HCT116 (cell line): ENCODE data around the gene SULT1B1. TPM values are rescaled to one million over a fixed set of nuclear protein-coding genes. Genes with fewer than 3 reads are reported as not detected.

Experiments used
- ATAC-seq: fragments of 200-7000 bp; cut with Tn5 transposase; 2 replicates; pipeline ENCODE4 v1.9.1; 2020; ENCODE audit warnings: mild to moderate bottlenecking, moderate library complexity
- BruUV-seq: library from RNA; stranded (reverse); fragments of 400-500 nt; replicated peaks from 2 replicates; lab custom pipeline; 2021; lab: Mats Ljungman, UMichigan
- CTCF ChIA-PET: fragments of 300-600 bp; sonication (Branson Sonifier 250); formaldehyde crosslinking; loops from one replicate; lab custom pipeline; 2021; ENCODE audit warnings: antibody characterized with exemption; lab: Charles Lee
- POLR2A ChIA-PET: fragments of 300-600, 350-600 bp; sonication (Branson Sonifier 250); formaldehyde crosslinking; loops from one replicate; lab custom pipeline; 2021; ENCODE audit warnings: antibody characterized with exemption; lab: Charles Lee
- RAD21 ChIA-PET, 2 experiments: fragments of 300-600 bp; sonication (Branson Sonifier 250); formaldehyde crosslinking; loops; one replicate each; lab custom pipeline; 2023; ENCODE audit warnings: low total read pairs in 2 of 2; ENCODE audit not compliant: uncharacterized antibody in 2 of 2, unreplicated experiment in 2 of 2, low non-redundant PET in 1 of 2; lab: Charles Lee
- DNase-seq: peaks from one replicate; pipeline ENCODE4 v3.0.0-alpha.2; 2010; ENCODE audit warnings: low read depth, low spot score
- H2AFZ ChIP-seq: fragments of 200-600 bp; shearing (Covaris generic), sonication (generic); 2 replicates; pipeline ENCODE4 v1.6.1; 2017; ENCODE audit warnings: low read depth, mixed run types, mixed read lengths, antibody characterized with exemption, low read length; ENCODE audit not compliant: poor library complexity, severe bottlenecking
- H3K27ac ChIP-seq: 2 replicates; pipeline ENCODE4 v1.5.1; 2012; ENCODE audit warnings: low read depth, low read length
- H3K27me3 ChIP-seq: fragments of 200-600 bp; sonication (generic); 2 replicates; pipeline ENCODE4 v1.6.1; 2016; ENCODE audit warnings: mixed run types, low read length, mixed read lengths; ENCODE audit not compliant: insufficient read depth
- H3K36me3 ChIP-seq, 2 experiments: fragments of 200-500 bp in 1 of 2; fragments of 200-600 bp in 1 of 2; sonication (Bioruptor generic) in 1 of 2; sonication (generic) in 1 of 2; 2 replicates each; pipeline versions ENCODE4 v1.5.1 to v1.6.1; 2014 to 2016; ENCODE audit warnings: low read length in 2 of 2, inconsistent platforms in 1 of 2, mixed read lengths in 1 of 2, mixed run types in 1 of 2; ENCODE audit not compliant: insufficient read depth in 2 of 2, control insufficient read depth in 1 of 2
- H3K4me1 ChIP-seq, 2 experiments: fragments of 200-600 bp in 1 of 2; sonication (generic) in 1 of 2; 2 replicates each; pipeline versions ENCODE4 v1.5.1 to v1.6.1; 2012 to 2017; ENCODE audit warnings: low read length in 2 of 2, inconsistent platforms in 1 of 2, mild to moderate bottlenecking in 1 of 2, mixed read lengths in 1 of 2, mixed run types in 1 of 2, moderate library complexity in 1 of 2; ENCODE audit not compliant: insufficient read depth in 2 of 2, control insufficient read depth in 1 of 2
- H3K4me2 ChIP-seq: fragments of 200-600 bp; sonication (generic); 2 replicates; pipeline ENCODE4 v1.6.1; 2017; ENCODE audit warnings: mixed run types, low read length, mixed read lengths
- H3K4me3 ChIP-seq, 2 experiments: fragments of 200-600 bp in 1 of 2; sonication (generic) in 1 of 2; replicated peaks in 1 of 2; 2 replicates each; pipeline ENCODE4 v1.5.1; 2011 to 2016; ENCODE audit warnings: low read length in 2 of 2, control low read depth in 1 of 2, low read depth in 1 of 2, mild to moderate bottlenecking in 1 of 2, mixed read lengths in 1 of 2, mixed run types in 1 of 2
- H3K79me2 ChIP-seq: fragments of 200-600 bp; sonication (generic); 2 replicates; pipeline ENCODE4 v1.6.1; 2017; ENCODE audit warnings: mild to moderate bottlenecking, mixed run types, low read length, moderate library complexity, mixed read lengths; ENCODE audit not compliant: insufficient read depth
- H3K9ac ChIP-seq: fragments of 200-600 bp; sonication (generic); 2 replicates; pipeline ENCODE4 v1.6.1; 2016; ENCODE audit warnings: low read length, mixed read lengths
- H3K9me2 ChIP-seq: fragments of 200-600 bp; sonication (generic), shearing (Covaris generic); 2 replicates; pipeline ENCODE4 v1.6.1; 2017; ENCODE audit warnings: mixed run types, mild to moderate bottlenecking, moderate library complexity; ENCODE audit not compliant: insufficient read depth
- H3K9me3 ChIP-seq, 2 experiments: fragments of 200-500 bp in 1 of 2; fragments of 200-600 bp in 1 of 2; sonication (Bioruptor generic) in 1 of 2; sonication (generic) in 1 of 2; 2 replicates each; pipeline ENCODE4 v1.6.1; 2014 to 2017; ENCODE audit warnings: low read length in 2 of 2, mixed read lengths in 2 of 2, inconsistent platforms in 1 of 2, low read depth in 1 of 2, mild to moderate bottlenecking in 1 of 2, mixed run types in 1 of 2, moderate library complexity in 1 of 2; ENCODE audit not compliant: control insufficient read depth in 1 of 2, insufficient read depth in 1 of 2
- H4K20me1 ChIP-seq: fragments of 200-600 bp; sonication (generic), shearing (Covaris generic); 2 replicates; pipeline ENCODE4 v1.6.1; 2017; ENCODE audit warnings: mixed run types, mild to moderate bottlenecking, moderate library complexity; ENCODE audit not compliant: insufficient read depth
- CEBPB ChIP-seq: IDR thresholded peaks from 2 replicates; pipeline ENCODE4 v1.6.1; 2012; ENCODE audit warnings: low read depth
- EGR1 ChIP-seq: IDR thresholded peaks from 2 replicates; pipeline ENCODE4 v1.6.1; 2012; ENCODE audit warnings: low read depth
- intact Hi-C: fragments of 100-400 bp; cut with micrococcal nuclease; formaldehyde crosslinking; loops from 2 replicates; pipeline ENCODE4 v1.10.0; 2022
- total RNA-seq: library from RNA; stranded (reverse); gene quantifications from one replicate; pipeline ENCODE4 v1.2.1, GENCODE V29; 2021; ENCODE audit not compliant: unreplicated experiment
- TF ChIP-seq, protein P1 (sequence below), 3 experiments: fragments of 200-600 bp in 1 of 3; sonication (generic) in 1 of 3; IDR thresholded peaks in 2 of 3; conservative IDR thresholded peaks in 1 of 3; 2 replicates each; pipeline ENCODE4 v1.5.1; 2012 to 2017; ENCODE audit warnings: low read depth in 2 of 3, low read length in 2 of 3, antibody characterized with exemption in 1 of 3, borderline replicate concordance in 1 of 3, control low read depth in 1 of 3, mild to moderate bottlenecking in 1 of 3, mixed read lengths in 1 of 3, mixed run types in 1 of 3, moderate library complexity in 1 of 3; ENCODE audit not compliant: insufficient read depth in 1 of 3

The SULT1B1 gene
- total RNA-seq, 1 experiment from 2014 or later, result 0.10 TPM

- Histone ChIP-seq H3K4me1 (no peaks in the 10 kb centered on the region), H3K4me3 (no peak overlapping the region), H3K9me2 (no peaks in the 10 kb centered on the region), H3K79me2 (no peaks in the 10 kb centered on the region), H3K27me3 (no peaks in the 10 kb centered on the region), H2AFZ (no peak overlapping the region), H3K27ac (no peak overlapping the region), H3K9ac (no peak overlapping the region), H3K4me2 (no peak overlapping the region), H3K36me3 (no peaks in the 10 kb centered on the region), H3K9me3 (no peaks in the 10 kb centered on the region), H4K20me1 (no peaks in the 10 kb centered on the region)
- ChIA-PET POLR2A (no interaction called here), RAD21 (no interaction called here), CTCF (no interaction called here)
- intact Hi-C loops, result no loop called here
- no peak for ATAC-seq
- no peak for DNase-seq
- TF ChIP-seq, protein P1, sequence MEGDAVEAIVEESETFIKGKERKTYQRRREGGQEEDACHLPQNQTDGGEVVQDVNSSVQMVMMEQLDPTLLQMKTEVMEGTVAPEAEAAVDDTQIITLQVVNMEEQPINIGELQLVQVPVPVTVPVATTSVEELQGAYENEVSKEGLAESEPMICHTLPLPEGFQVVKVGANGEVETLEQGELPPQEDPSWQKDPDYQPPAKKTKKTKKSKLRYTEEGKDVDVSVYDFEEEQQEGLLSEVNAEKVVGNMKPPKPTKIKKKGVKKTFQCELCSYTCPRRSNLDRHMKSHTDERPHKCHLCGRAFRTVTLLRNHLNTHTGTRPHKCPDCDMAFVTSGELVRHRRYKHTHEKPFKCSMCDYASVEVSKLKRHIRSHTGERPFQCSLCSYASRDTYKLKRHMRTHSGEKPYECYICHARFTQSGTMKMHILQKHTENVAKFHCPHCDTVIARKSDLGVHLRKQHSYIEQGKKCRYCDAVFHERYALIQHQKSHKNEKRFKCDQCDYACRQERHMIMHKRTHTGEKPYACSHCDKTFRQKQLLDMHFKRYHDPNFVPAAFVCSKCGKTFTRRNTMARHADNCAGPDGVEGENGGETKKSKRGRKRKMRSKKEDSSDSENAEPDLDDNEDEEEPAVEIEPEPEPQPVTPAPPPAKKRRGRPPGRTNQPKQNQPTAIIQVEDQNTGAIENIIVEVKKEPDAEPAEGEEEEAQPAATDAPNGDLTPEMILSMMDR (IDR thresholded peaks at IDR 0.05 in 2 of 3, conservative IDR thresholded peaks at IDR 0.05 in 1 of 3; ENCODE audit: borderline replicate concordance in 1 of 3, insufficient read depth in 1 of 3, low read depth in 2 of 3, low read length in 2 of 3), result no peak
- TF ChIP-seq EGR1, result no peak
- no TSS peak for BruUV-seq
Observed at GRCh38 chr4:69701696-69702095, 58.7 kb downstream of the SULT1B1 start.

DNA sequence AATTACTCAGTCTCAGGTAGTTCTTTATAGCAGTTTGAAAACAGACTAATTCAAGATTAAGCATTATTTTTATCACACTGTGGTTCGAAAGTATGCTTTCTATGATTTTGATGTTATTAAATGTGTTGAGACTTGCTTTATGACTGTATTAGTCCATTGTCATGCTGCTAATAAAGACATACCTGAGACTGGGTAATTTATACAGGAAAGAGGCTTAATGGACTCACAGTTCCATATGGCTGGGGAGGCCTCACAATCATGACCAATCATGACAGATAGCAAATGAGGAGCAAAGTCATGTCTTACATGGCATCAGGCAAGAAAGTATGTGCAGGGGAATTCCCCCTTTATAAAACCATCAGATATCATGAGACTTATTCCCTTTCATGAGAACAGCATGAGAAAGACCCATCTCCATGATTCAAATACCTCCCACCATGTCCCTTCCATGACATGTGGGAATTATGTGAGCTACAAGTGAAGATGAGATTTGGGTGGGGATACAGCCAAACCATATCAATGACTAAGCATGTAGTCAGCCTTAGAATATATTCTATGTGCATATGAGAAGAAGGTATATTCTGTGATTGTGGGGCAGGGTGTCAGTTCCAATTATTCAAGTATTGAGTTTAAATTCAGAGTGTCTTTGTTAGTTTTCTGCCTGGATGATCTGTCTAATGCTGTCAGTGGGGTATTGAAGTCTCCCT is 62.7 kb downstream of the SULT1B1 start:
- Histone ChIP-seq H3K36me3 (no peaks in the 10 kb centered on the region), H3K9ac (no peak overlapping the region), H2AFZ (no peak overlapping the region)
- TF ChIP-seq CEBPB, result no peak
- TF ChIP-seq, all 23 proteins: peak for 0
- H3K9me3 ChIP-seq, result no peaks in the 10 kb centered on the region
- H3K4me1 ChIP-seq, result no peaks in the 10 kb centered on the region
- H3K79me2 ChIP-seq, result no peaks in the 10 kb centered on the region
- H3K4me3 ChIP-seq, result no peak overlapping the region
- ChIA-PET RAD21 (no interaction called here), CTCF (no interaction called here), POLR2A (no interaction called here)
- intact Hi-C loops, result no loop called here
- H3K27ac ChIP-seq, result no peak overlapping the region
- H3K4me2 ChIP-seq, result no peak overlapping the region
- H3K27me3 ChIP-seq, result no peaks in the 10 kb centered on the region
- no peaks in the 10 kb centered on the region for H3K9me2 ChIP-seq
- no peaks in the 10 kb centered on the region for H4K20me1 ChIP-seq
- DNase-seq, result no peak
- ATAC-seq, result no peak
- BruUV-seq, result no TSS peak
